CD4-positive, alpha-beta T cell (primary cell): ENCODE data around the gene SCARF1. TPM values are rescaled to one million over a fixed set of nuclear protein-coding genes. Genes with fewer than 3 reads are reported as not detected.
A peak's percentile ranks its signal among the peaks of the same experiment; 100 is the strongest.

Source experiments
- ATAC-seq: fragments of 200-7000 bp; cut with Tn5 transposase; one replicate; pipeline ENCODE4 v1.10.0; 2022; ENCODE audit warnings: mild to moderate bottlenecking; ENCODE audit not compliant: poor library complexity
- CTCF ChIA-PET: fragments of 350-600 bp; sonication (Branson Sonifier 250); formaldehyde crosslinking; loops from one replicate; lab custom pipeline; 2021; ENCODE audit warnings: antibody characterized with exemption, inconsistent platforms; lab: Charles Lee
- POLR2A ChIA-PET: fragments of 350-600 bp; sonication (Branson Sonifier 250); formaldehyde crosslinking; loops from one replicate; lab custom pipeline; 2021; ENCODE audit warnings: antibody characterized with exemption, inconsistent platforms; lab: Charles Lee
- DNase-seq, 14 experiments: peaks; one replicate each; pipeline ENCODE4 v3.0.0-alpha.2; 2013 to 2020; ENCODE audit warnings: mixed read lengths in 2 of 14
- H3K27ac ChIP-seq, 2 donors: one replicate each; pipeline versions ENCODE4 v1.5.1 to v1.7.0; 2013; ENCODE audit warnings: low read length in 2 of 2, low read depth in 1 of 2, mild to moderate bottlenecking in 1 of 2
- H3K27me3 ChIP-seq, 2 experiments: 1 replicate in 1 of 2; 2 replicates in 1 of 2; pipeline versions ENCODE4 v1.6.1 to v1.7.0; 2013; ENCODE audit warnings: low read length in 2 of 2, control low read depth in 1 of 2, mild to moderate bottlenecking in 1 of 2, moderate library complexity in 1 of 2; ENCODE audit not compliant: insufficient read depth in 2 of 2, control insufficient read depth in 1 of 2
- H3K36me3 ChIP-seq: one replicate; pipeline ENCODE4 v1.6.1; 2013; ENCODE audit warnings: low read length, control low read depth; ENCODE audit not compliant: insufficient read depth
- H3K4me1 ChIP-seq: one replicate; pipeline ENCODE4 v1.6.1; 2013; ENCODE audit warnings: low read length, control low read depth; ENCODE audit not compliant: insufficient read depth
- H3K4me3 ChIP-seq: one replicate; pipeline ENCODE4 v1.5.1; 2013; ENCODE audit warnings: mild to moderate bottlenecking, low read length, moderate library complexity
- H3K9me3 ChIP-seq, 2 experiments: 1 replicate in 1 of 2; 2 replicates in 1 of 2; pipeline versions ENCODE4 v1.6.1 to v1.7.0; 2013; ENCODE audit warnings: low read length in 2 of 2, mild to moderate bottlenecking in 2 of 2, control low read depth in 1 of 2, moderate library complexity in 1 of 2; ENCODE audit not compliant: control insufficient read depth in 1 of 2, insufficient read depth in 1 of 2
- H3K27ac Mint-ChIP-seq: one replicate; pipeline ENCODE4 v1.8.0; 2020; ENCODE audit warnings: mixed read lengths
- H3K27me3 Mint-ChIP-seq: one replicate; pipeline ENCODE4 v1.8.0; 2021; ENCODE audit warnings: mixed read lengths
- H3K36me3 Mint-ChIP-seq: one replicate; pipeline ENCODE4 v1.8.0; 2021; ENCODE audit warnings: low read depth, mixed read lengths
- H3K4me1 Mint-ChIP-seq: one replicate; pipeline ENCODE4 v1.8.0; 2021; ENCODE audit warnings: low read depth, mixed read lengths
- H3K4me3 Mint-ChIP-seq: one replicate; pipeline ENCODE4 v1.8.0; 2020; ENCODE audit warnings: mild to moderate bottlenecking, mixed read lengths
- H3K9me3 Mint-ChIP-seq: one replicate; pipeline ENCODE4 v1.8.0; 2020; ENCODE audit warnings: mixed read lengths
- CTCF ChIP-seq: fragments of 200-600 bp; IDR thresholded peaks from one replicate; pipeline ENCODE4 v1.8.0; 2022; ENCODE audit warnings: antibody characterized with exemption, mild to moderate bottlenecking
- intact Hi-C, 2 experiments: fragments of 100-400 bp; cut with DNase I in 1 of 2; cut with micrococcal nuclease in 1 of 2; formaldehyde crosslinking; loops; one replicate each; pipeline versions ENCODE4 v1.15.1 to v1.9.0; 2023 to 2025; cut with DNase I, micrococcal nuclease
- total RNA-seq, 174 experiments: library from RNA in 2 of 174; stranded (reverse) in 2 of 174; gene quantifications; one replicate each; pipeline ENCODE4 v1.2.3 and lab custom pipeline; 2021 to 2026

Gene SCARF1
- total RNA-seq, 2 experiments from 2014 or later = 0.41 to 0.45 TPM

- H3K36me3 ChIP-seq = no peaks in the 10 kb centered on the region
- no peak overlapping the region for H3K4me3 ChIP-seq
- no peaks in the 10 kb centered on the region for H3K27me3 ChIP-seq
- no peaks in the 10 kb centered on the region for H3K4me1 Mint-ChIP-seq
- no peaks in the 10 kb centered on the region for H3K9me3 ChIP-seq
- no peaks in the 10 kb centered on the region for H3K27me3 Mint-ChIP-seq
- intact Hi-C loops = no loop called here
- no peaks in the 10 kb centered on the region for H3K9me3 Mint-ChIP-seq
- peaks cover 4% of the 10 kb centered on the region for H3K4me1 ChIP-seq
- H3K27ac ChIP-seq = no peak overlapping the region
- no peak overlapping the region for H3K4me3 Mint-ChIP-seq
- POLR2A ChIA-PET = interaction anchor here (1.1 to 1.6 kb wide), 2 partner anchors 18 to 30 kb away, joined by 3 read pairs; partner anchors contain the start of gene PITPNA
- ATAC-seq (no peak), DNase-seq (peak in 1 of 14 experiments; percentile 25)
- no peaks in the 10 kb centered on the region for H3K36me3 Mint-ChIP-seq
- CTCF ChIA-PET = no interaction called here
- no peak for TF ChIP-seq CTCF
- H3K27ac Mint-ChIP-seq = no peak overlapping the region
Measured at GRCh38 chr17:1592751-1593629, 52.5 kb downstream of the SCARF1 start.

- intact Hi-C loops = no loop called here
- Histone ChIP-seq H3K4me3 (no peak overlapping the region), H3K27ac (no peak overlapping the region), H3K36me3 (no peaks in the 10 kb centered on the region), H3K27me3 (no peaks in the 10 kb centered on the region), H3K9me3 (no peaks in the 10 kb centered on the region), H3K4me1 (peaks cover 4% of the 10 kb centered on the region)
- H3K27me3 Mint-ChIP-seq = no peaks in the 10 kb centered on the region
- ATAC-seq (no peak), DNase-seq (no peak)
- H3K27ac Mint-ChIP-seq = no peak overlapping the region
- POLR2A ChIA-PET = no interaction called here
- no peaks in the 10 kb centered on the region for H3K9me3 Mint-ChIP-seq
- CTCF ChIA-PET = no interaction called here
- no peaks in the 10 kb centered on the region for H3K4me1 Mint-ChIP-seq
- no peaks in the 10 kb centered on the region for H3K36me3 Mint-ChIP-seq
- no peak for TF ChIP-seq CTCF
- H3K4me3 Mint-ChIP-seq = no peak overlapping the region
Measured at GRCh38 chr17:1591474-1592090, 54.0 kb downstream of the SCARF1 start.

GRCh38 chr17:1590747-1591473, 54.6 kb downstream of the SCARF1 start:
- Mint-ChIP-seq H3K4me3 (no peak overlapping the region), H3K9me3 (no peaks in the 10 kb centered on the region), H3K27me3 (no peaks in the 10 kb centered on the region), H3K4me1 (no peaks in the 10 kb centered on the region), H3K36me3 (no peaks in the 10 kb centered on the region), H3K27ac (no peak overlapping the region)
- ChIA-PET CTCF (no interaction called here), POLR2A (no interaction called here)
- peaks cover 4% of the 10 kb centered on the region for H3K4me1 ChIP-seq
- no peaks in the 10 kb centered on the region for H3K27me3 ChIP-seq
- no peak overlapping the region for H3K4me3 ChIP-seq
- ATAC-seq (no peak), DNase-seq (no peak)
- H3K36me3 ChIP-seq = no peaks in the 10 kb centered on the region
- no peaks in the 10 kb centered on the region for H3K9me3 ChIP-seq
- no peak for TF ChIP-seq CTCF
- H3K27ac ChIP-seq = no peak overlapping the region
- intact Hi-C loops = no loop called here
